Measurements from ENCODE around the gene OR6Y1. TPM values are rescaled to one million over a fixed set of nuclear protein-coding genes. Genes with fewer than 3 reads are reported as not detected.

Gene OR6Y1
- total and polyA plus RNA-seq, 2 experiments from 2014 or later, result not detected

- Histone ChIP-seq H3K79me2 (no peaks in the 10 kb centered on the region), H3K4me1 (ENCODE audit: insufficient read depth) (no peaks in the 10 kb centered on the region), H2AFZ (no peak overlapping the region), H3K4me2 (no peak overlapping the region), H3K27ac (no peak overlapping the region), H3K9me3 (ENCODE audit: low read depth) (no peaks in the 10 kb centered on the region), H4K20me1 (ENCODE audit: insufficient read depth, poor library complexity, severe bottlenecking) (no peaks in the 10 kb centered on the region), H3K9me2 (replicated peaks; ENCODE audit: insufficient read depth) (no peaks in the 10 kb centered on the region), H3K36me3 (replicated peaks; ENCODE audit: insufficient read depth, low read depth) (no peaks in the 10 kb centered on the region), H3K4me3 (no peak overlapping the region), H3K27me3 (no peaks in the 10 kb centered on the region)
- TF ChIP-seq EZH2 (IDR thresholded peaks at IDR 0.05; ENCODE audit: borderline replicate concordance), result no peak
- no peak for TF ChIP-seq EZH2phosphoT487 (IDR thresholded peaks at IDR 0.05; ENCODE audit: low read depth, severe bottlenecking, unreplicated experiment)
- no peak for TF ChIP-seq CTCF (IDR thresholded peaks at IDR 0.05; ENCODE audit: poor library complexity)
- no peak for DNase-seq (ENCODE audit: low spot score)
- WGBS (ENCODE audit: low lambda C conversion rate, missing lambda C conversion rate), result 78% methylated on average over 2 of the region's 2 CpGs
These were observed 10.4 kb upstream of the OR6Y1 start for GRCh38 chr1:158564608-158565007.

- Histone ChIP-seq H3K27me3 (no peaks in the 10 kb centered on the region), H3K4me2 (no peak overlapping the region), H3K9me2 (replicated peaks; ENCODE audit: insufficient read depth) (no peaks in the 10 kb centered on the region), H4K20me1 (ENCODE audit: insufficient read depth, poor library complexity, severe bottlenecking) (no peaks in the 10 kb centered on the region), H3K4me1 (ENCODE audit: insufficient read depth) (no peaks in the 10 kb centered on the region), H3K36me3 (replicated peaks; ENCODE audit: insufficient read depth, low read depth) (no peaks in the 10 kb centered on the region), H3K9me3 (ENCODE audit: low read depth) (no peaks in the 10 kb centered on the region), H2AFZ (no peak overlapping the region), H3K27ac (no peak overlapping the region), H3K4me3 (no peak overlapping the region), H3K79me2 (no peaks in the 10 kb centered on the region)
- DNase-seq (ENCODE audit: low spot score), result no peak
- no peak for TF ChIP-seq EZH2 (IDR thresholded peaks at IDR 0.05; ENCODE audit: borderline replicate concordance)
- TF ChIP-seq CTCF (IDR thresholded peaks at IDR 0.05; ENCODE audit: poor library complexity), result no peak
- TF ChIP-seq EZH2phosphoT487 (IDR thresholded peaks at IDR 0.05; ENCODE audit: low read depth, severe bottlenecking, unreplicated experiment), result no peak
- WGBS (ENCODE audit: low lambda C conversion rate, missing lambda C conversion rate), result 81% methylated on average over 2 of the region's 2 CpGs
These were observed 9.6 kb upstream of the OR6Y1 start for GRCh38 chr1:158563853-158564252.

GRCh38 chr1:158559696-158560095 is 5.5 kb upstream of the OR6Y1 start:
- Histone ChIP-seq H3K79me2 (no peaks in the 10 kb centered on the region), H3K9me3 (ENCODE audit: low read depth) (no peaks in the 10 kb centered on the region), H4K20me1 (ENCODE audit: insufficient read depth, poor library complexity, severe bottlenecking) (no peaks in the 10 kb centered on the region), H3K4me1 (ENCODE audit: insufficient read depth) (no peaks in the 10 kb centered on the region), H2AFZ (no peak overlapping the region), H3K27ac (no peak overlapping the region), H3K4me3 (no peak overlapping the region), H3K9me2 (replicated peaks; ENCODE audit: insufficient read depth) (no peaks in the 10 kb centered on the region), H3K36me3 (replicated peaks; ENCODE audit: insufficient read depth, low read depth) (no peaks in the 10 kb centered on the region), H3K27me3 (no peaks in the 10 kb centered on the region), H3K4me2 (no peak overlapping the region)
- no peak for DNase-seq (ENCODE audit: low spot score)
- TF ChIP-seq EZH2phosphoT487 (IDR thresholded peaks at IDR 0.05; ENCODE audit: low read depth, severe bottlenecking, unreplicated experiment) (no peak), EZH2 (IDR thresholded peaks at IDR 0.05; ENCODE audit: borderline replicate concordance) (no peak), CTCF (IDR thresholded peaks at IDR 0.05; ENCODE audit: poor library complexity) (no peak)
- WGBS (ENCODE audit: low lambda C conversion rate, missing lambda C conversion rate), result 93% methylated on average over 1 of the region's 1 CpG

DNA sequence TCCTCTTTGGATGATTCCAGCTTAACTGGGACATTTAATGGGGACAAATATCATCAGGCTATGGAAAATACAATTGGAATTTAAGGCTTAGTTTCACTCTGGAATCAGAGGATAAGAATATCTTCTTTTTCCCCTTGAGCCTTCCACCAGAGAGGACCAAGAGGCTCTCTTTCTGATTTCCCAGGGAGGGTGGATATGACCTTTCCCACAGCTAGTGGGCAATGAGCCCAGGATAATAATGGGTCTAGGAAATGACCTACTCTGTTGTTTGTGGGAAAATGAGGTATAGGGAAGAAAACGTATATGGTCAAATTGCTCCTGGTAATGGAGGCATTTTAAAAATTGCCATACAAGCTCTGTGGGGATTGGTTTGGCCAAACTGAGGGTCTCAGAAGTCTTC is 1.9 kb downstream of the OR6Y1 start:
- TF ChIP-seq EZH2phosphoT487 (IDR thresholded peaks at IDR 0.05; ENCODE audit: low read depth, severe bottlenecking, unreplicated experiment) (no peak), CTCF (IDR thresholded peaks at IDR 0.05; ENCODE audit: poor library complexity) (no peak), EZH2 (IDR thresholded peaks at IDR 0.05; ENCODE audit: borderline replicate concordance) (no peak)
- no peaks in the 10 kb centered on the region for H3K79me2 ChIP-seq
- no peak overlapping the region for H3K4me3 ChIP-seq
- H3K9me3 ChIP-seq (ENCODE audit: low read depth), result no peaks in the 10 kb centered on the region
- H3K9me2 ChIP-seq (replicated peaks; ENCODE audit: insufficient read depth), result no peaks in the 10 kb centered on the region
- no peak overlapping the region for H2AFZ ChIP-seq
- no peak overlapping the region for H3K27ac ChIP-seq
- no peak overlapping the region for H3K4me2 ChIP-seq
- H3K36me3 ChIP-seq (replicated peaks; ENCODE audit: insufficient read depth, low read depth), result no peaks in the 10 kb centered on the region
- 88% methylated on average over 1 of the region's 1 CpG for WGBS (ENCODE audit: low lambda C conversion rate, missing lambda C conversion rate)
- no peak for DNase-seq (ENCODE audit: low spot score)
- H3K4me1 ChIP-seq (ENCODE audit: insufficient read depth), result no peaks in the 10 kb centered on the region
- H4K20me1 ChIP-seq (ENCODE audit: insufficient read depth, poor library complexity, severe bottlenecking), result no peaks in the 10 kb centered on the region
- H3K27me3 ChIP-seq, result no peaks in the 10 kb centered on the region
